ENCODE data around the gene LOX. TPM values are rescaled to one million over a fixed set of nuclear protein-coding genes. Genes with fewer than 3 reads are reported as not detected.

Gene LOX
- polyA plus RNA-seq, 1 donor from 2014 or later = 0.52 TPM

- H4K20me1 ChIP-seq (ENCODE audit: insufficient read depth) = no peaks in the 10 kb centered on the region
- TF ChIP-seq TAF1 (IDR thresholded peaks at IDR 0.05; ENCODE audit: low read depth) = no peak
- TF ChIP-seq MXI1 (conservative IDR thresholded peaks at IDR 0.05; ENCODE audit: poor library complexity, severe bottlenecking) = no peak
- no peak for TF ChIP-seq EP300 (conservative IDR thresholded peaks at IDR 0.05; ENCODE audit: poor library complexity, severe bottlenecking)
- TF ChIP-seq, protein P1, sequence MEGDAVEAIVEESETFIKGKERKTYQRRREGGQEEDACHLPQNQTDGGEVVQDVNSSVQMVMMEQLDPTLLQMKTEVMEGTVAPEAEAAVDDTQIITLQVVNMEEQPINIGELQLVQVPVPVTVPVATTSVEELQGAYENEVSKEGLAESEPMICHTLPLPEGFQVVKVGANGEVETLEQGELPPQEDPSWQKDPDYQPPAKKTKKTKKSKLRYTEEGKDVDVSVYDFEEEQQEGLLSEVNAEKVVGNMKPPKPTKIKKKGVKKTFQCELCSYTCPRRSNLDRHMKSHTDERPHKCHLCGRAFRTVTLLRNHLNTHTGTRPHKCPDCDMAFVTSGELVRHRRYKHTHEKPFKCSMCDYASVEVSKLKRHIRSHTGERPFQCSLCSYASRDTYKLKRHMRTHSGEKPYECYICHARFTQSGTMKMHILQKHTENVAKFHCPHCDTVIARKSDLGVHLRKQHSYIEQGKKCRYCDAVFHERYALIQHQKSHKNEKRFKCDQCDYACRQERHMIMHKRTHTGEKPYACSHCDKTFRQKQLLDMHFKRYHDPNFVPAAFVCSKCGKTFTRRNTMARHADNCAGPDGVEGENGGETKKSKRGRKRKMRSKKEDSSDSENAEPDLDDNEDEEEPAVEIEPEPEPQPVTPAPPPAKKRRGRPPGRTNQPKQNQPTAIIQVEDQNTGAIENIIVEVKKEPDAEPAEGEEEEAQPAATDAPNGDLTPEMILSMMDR (IDR thresholded peaks at IDR 0.05; ENCODE audit: poor library complexity, severe bottlenecking) = no peak
- no peak for TF ChIP-seq POLR2AphosphoS5 (IDR thresholded peaks at IDR 0.05)
- TF ChIP-seq RAD21 (conservative IDR thresholded peaks at IDR 0.05) = no peak
- no peak for TF ChIP-seq SMC3 (conservative IDR thresholded peaks at IDR 0.05; ENCODE audit: poor library complexity)
- no peak for TF ChIP-seq EZH2 (IDR thresholded peaks at IDR 0.05; ENCODE audit: borderline replicate concordance, insufficient read depth, low read length, poor library complexity, severe bottlenecking)
- no peak for TF ChIP-seq REST (IDR thresholded peaks at IDR 0.05; ENCODE audit: borderline replicate concordance)
- H2AFZ ChIP-seq (ENCODE audit: low read depth, low read length) = no peak overlapping the region
- no peak overlapping the region for H3K9ac ChIP-seq (ENCODE audit: low read length)
- no peak overlapping the region for H3K4me2 ChIP-seq (ENCODE audit: low read length)
- no peak overlapping the region for H3K4me3 ChIP-seq (ENCODE audit: low read length)
- no peaks in the 10 kb centered on the region for H3K9me3 ChIP-seq (ENCODE audit: low read length)
- no peaks in the 10 kb centered on the region for H3K27me3 ChIP-seq (ENCODE audit: insufficient read depth, low read depth, low read length)
- H3K36me3 ChIP-seq (ENCODE audit: insufficient read depth, low read length) = no peaks in the 10 kb centered on the region
- H3K9me2 ChIP-seq (ENCODE audit: insufficient read depth, low read length) = no peaks in the 10 kb centered on the region
- no peaks in the 10 kb centered on the region for H3F3A ChIP-seq (ENCODE audit: insufficient read depth, low read length, poor library complexity, severe bottlenecking)
- H3K79me2 ChIP-seq (replicated peaks; ENCODE audit: insufficient read depth, low read length) = no peaks in the 10 kb centered on the region
- H3K27ac ChIP-seq (ENCODE audit: low read length) = no peak overlapping the region
Measured at GRCh38 chr5:122120493-122120892, 42.4 kb upstream of the LOX start.

GRCh38 chr5:122119205-122119604 lies 41.1 kb upstream of the LOX start:
- no peaks in the 10 kb centered on the region for H3K9me3 ChIP-seq (ENCODE audit: low read length)
- no peaks in the 10 kb centered on the region for H3K36me3 ChIP-seq (ENCODE audit: insufficient read depth, low read length)
- no peaks in the 10 kb centered on the region for H3F3A ChIP-seq (ENCODE audit: insufficient read depth, low read length, poor library complexity, severe bottlenecking)
- no peaks in the 10 kb centered on the region for H3K79me2 ChIP-seq (replicated peaks; ENCODE audit: insufficient read depth, low read length)
- no peaks in the 10 kb centered on the region for H4K20me1 ChIP-seq (ENCODE audit: insufficient read depth)
- no peak overlapping the region for H3K9ac ChIP-seq (ENCODE audit: low read length)
- no peaks in the 10 kb centered on the region for H3K9me2 ChIP-seq (ENCODE audit: insufficient read depth, low read length)
- no peak overlapping the region for H3K4me3 ChIP-seq (ENCODE audit: low read length)
- no peak overlapping the region for H2AFZ ChIP-seq (ENCODE audit: low read depth, low read length)
- no peaks in the 10 kb centered on the region for H3K27me3 ChIP-seq (ENCODE audit: insufficient read depth, low read depth, low read length)
- no peak overlapping the region for H3K4me2 ChIP-seq (ENCODE audit: low read length)
- TF ChIP-seq TAF1 (IDR thresholded peaks at IDR 0.05; ENCODE audit: low read depth) = no peak
- no peak for TF ChIP-seq EP300 (conservative IDR thresholded peaks at IDR 0.05; ENCODE audit: poor library complexity, severe bottlenecking)
- no peak for TF ChIP-seq RAD21 (conservative IDR thresholded peaks at IDR 0.05)
- TF ChIP-seq POLR2AphosphoS5 (IDR thresholded peaks at IDR 0.05) = no peak
- TF ChIP-seq, protein P1 (IDR thresholded peaks at IDR 0.05; ENCODE audit: poor library complexity, severe bottlenecking) = no peak
- no peak for TF ChIP-seq EZH2 (IDR thresholded peaks at IDR 0.05; ENCODE audit: borderline replicate concordance, insufficient read depth, low read length, poor library complexity, severe bottlenecking)
- no peak for TF ChIP-seq REST (IDR thresholded peaks at IDR 0.05; ENCODE audit: borderline replicate concordance)
- TF ChIP-seq MXI1 (conservative IDR thresholded peaks at IDR 0.05; ENCODE audit: poor library complexity, severe bottlenecking) = no peak
- TF ChIP-seq SMC3 (conservative IDR thresholded peaks at IDR 0.05; ENCODE audit: poor library complexity) = no peak
- no peak overlapping the region for H3K27ac ChIP-seq (ENCODE audit: low read length)

Measured in neural cell (in vitro differentiated cells).